Measurements from ENCODE around the gene LRRC26. TPM values are rescaled to one million over a fixed set of nuclear protein-coding genes. Genes with fewer than 3 reads are reported as not detected.
A peak's percentile ranks its signal among the peaks of the same experiment; 100 is the strongest.

LRRC26 gene
- total and polyA plus RNA-seq, 2 of the 13 experiments (the other 11 are each of a cell fraction or from before 2014, with no cell fraction given), result not detected

DNA sequence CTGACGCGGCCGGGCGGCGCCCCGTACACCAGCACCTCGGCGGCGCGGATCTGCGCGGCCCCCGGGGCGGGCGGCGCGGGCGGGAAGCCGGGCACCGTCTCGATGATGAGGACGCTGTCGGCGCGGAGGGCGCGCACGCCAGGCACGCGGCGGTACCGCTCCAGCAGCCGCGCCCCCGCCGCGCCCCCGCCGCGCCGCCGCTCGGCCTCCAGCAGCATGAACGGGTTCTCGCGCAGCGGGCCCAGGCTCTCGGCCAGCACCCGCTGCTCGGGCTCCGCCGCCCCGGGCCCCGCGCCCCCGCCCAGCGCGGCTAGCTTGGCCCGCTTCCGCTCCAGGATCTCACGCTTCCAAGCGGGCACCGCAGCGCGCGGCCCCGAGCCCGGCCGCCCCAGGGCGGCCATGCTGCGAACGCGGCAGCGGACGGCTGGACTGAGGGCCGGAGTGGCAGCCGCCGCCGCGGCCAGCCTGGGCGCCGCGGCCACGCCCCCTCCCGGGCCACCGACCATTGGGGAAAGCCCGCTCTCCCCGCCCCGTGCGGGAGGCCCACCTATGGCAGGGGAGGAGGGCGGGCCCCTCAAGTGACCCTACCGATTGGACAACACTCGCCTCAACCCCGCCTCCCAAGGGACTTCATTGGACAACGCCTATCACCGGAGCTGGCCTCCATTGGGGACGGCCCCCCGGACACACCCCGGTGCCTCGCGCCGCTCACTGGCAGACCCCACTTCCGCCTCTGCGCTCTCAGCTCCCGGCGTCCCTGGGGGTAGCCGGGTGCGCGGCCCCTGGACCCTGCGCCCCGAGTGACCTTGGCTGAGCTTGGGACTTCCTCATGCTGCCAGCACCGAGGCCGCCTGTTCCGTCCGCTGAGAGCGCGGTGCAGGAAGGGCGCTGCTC, 30.7 kb upstream of the LRRC26 start, which contains the start of gene TPRN (continued):
- TF ChIP-seq, protein P1, sequence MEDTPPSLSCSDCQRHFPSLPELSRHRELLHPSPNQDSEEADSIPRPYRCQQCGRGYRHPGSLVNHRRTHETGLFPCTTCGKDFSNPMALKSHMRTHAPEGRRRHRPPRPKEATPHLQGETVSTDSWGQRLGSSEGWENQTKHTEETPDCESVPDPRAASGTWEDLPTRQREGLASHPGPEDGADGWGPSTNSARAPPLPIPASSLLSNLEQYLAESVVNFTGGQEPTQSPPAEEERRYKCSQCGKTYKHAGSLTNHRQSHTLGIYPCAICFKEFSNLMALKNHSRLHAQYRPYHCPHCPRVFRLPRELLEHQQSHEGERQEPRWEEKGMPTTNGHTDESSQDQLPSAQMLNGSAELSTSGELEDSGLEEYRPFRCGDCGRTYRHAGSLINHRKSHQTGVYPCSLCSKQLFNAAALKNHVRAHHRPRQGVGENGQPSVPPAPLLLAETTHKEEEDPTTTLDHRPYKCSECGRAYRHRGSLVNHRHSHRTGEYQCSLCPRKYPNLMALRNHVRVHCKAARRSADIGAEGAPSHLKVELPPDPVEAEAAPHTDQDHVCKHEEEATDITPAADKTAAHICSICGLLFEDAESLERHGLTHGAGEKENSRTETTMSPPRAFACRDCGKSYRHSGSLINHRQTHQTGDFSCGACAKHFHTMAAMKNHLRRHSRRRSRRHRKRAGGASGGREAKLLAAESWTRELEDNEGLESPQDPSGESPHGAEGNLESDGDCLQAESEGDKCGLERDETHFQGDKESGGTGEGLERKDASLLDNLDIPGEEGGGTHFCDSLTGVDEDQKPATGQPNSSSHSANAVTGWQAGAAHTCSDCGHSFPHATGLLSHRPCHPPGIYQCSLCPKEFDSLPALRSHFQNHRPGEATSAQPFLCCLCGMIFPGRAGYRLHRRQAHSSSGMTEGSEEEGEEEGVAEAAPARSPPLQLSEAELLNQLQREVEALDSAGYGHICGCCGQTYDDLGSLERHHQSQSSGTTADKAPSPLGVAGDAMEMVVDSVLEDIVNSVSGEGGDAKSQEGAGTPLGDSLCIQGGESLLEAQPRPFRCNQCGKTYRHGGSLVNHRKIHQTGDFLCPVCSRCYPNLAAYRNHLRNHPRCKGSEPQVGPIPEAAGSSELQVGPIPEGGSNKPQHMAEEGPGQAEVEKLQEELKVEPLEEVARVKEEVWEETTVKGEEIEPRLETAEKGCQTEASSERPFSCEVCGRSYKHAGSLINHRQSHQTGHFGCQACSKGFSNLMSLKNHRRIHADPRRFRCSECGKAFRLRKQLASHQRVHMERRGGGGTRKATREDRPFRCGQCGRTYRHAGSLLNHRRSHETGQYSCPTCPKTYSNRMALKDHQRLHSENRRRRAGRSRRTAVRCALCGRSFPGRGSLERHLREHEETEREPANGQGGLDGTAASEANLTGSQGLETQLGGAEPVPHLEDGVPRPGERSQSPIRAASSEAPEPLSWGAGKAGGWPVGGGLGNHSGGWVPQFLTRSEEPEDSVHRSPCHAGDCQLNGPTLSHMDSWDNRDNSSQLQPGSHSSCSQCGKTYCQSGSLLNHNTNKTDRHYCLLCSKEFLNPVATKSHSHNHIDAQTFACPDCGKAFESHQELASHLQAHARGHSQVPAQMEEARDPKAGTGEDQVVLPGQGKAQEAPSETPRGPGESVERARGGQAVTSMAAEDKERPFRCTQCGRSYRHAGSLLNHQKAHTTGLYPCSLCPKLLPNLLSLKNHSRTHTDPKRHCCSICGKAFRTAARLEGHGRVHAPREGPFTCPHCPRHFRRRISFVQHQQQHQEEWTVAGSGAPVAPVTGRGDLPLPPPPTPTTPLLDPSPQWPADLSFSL (CRISPR knock-in tag; IDR thresholded peaks at IDR 0.05), result no peak
- TF ChIP-seq ZFP36L1 (CRISPR knock-in tag; IDR thresholded peaks at IDR 0.05), result peak; percentile 85; the same call in 1 of the 2 replicates
- no peak for TF ChIP-seq USF2 (IDR thresholded peaks at IDR 0.05; ENCODE audit: low read depth, low read length)
- no peak for TF ChIP-seq USF2 (CRISPR knock-in tag; IDR thresholded peaks at IDR 0.05; ENCODE audit: borderline replicate concordance)
- TF ChIP-seq, protein P2, sequence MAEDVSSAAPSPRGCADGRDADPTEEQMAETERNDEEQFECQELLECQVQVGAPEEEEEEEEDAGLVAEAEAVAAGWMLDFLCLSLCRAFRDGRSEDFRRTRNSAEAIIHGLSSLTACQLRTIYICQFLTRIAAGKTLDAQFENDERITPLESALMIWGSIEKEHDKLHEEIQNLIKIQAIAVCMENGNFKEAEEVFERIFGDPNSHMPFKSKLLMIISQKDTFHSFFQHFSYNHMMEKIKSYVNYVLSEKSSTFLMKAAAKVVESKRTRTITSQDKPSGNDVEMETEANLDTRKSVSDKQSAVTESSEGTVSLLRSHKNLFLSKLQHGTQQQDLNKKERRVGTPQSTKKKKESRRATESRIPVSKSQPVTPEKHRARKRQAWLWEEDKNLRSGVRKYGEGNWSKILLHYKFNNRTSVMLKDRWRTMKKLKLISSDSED (CRISPR knock-in tag; IDR thresholded peaks at IDR 0.05), result 0 out of 2 replicates have a peak, but pooled peaks have one; percentile 43
- TF ChIP-seq FOXJ3 (CRISPR knock-in tag; IDR thresholded peaks at IDR 0.05; ENCODE audit: borderline replicate concordance), result peak; percentile 61; the same call in 1 of the 2 replicates
- TF ChIP-seq ZNF674 (CRISPR knock-in tag; IDR thresholded peaks at IDR 0.05; ENCODE audit: low read depth), result no peak
- TF ChIP-seq PRMT3 (CRISPR knock-in tag; IDR thresholded peaks at IDR 0.05; ENCODE audit: borderline replicate concordance, low read depth), result no peak
- no peak for TF ChIP-seq PHB2 (IDR thresholded peaks at IDR 0.05; ENCODE audit: partially characterized antibody)
- TF ChIP-seq SMYD3 (CRISPR knock-in tag; IDR thresholded peaks at IDR 0.05), result 0 out of 2 replicates have a peak, but pooled peaks have one; percentile 22
- TF ChIP-seq ZNF605 (CRISPR knock-in tag; IDR thresholded peaks at IDR 0.05), result peak; percentile 61; the same call in 1 of the 2 replicates
- 0 out of 2 replicates have a peak, but pooled peaks have one; percentile 58 for TF ChIP-seq HMG20B (CRISPR knock-in tag; conservative IDR thresholded peaks at IDR 0.05)
- TF ChIP-seq BRF2 (CRISPR knock-in tag; IDR thresholded peaks at IDR 0.05), result peak; percentile 83; the same call in 1 of the 2 replicates
- TF ChIP-seq ZFP36 (IDR thresholded peaks at IDR 0.05; ENCODE audit: borderline replicate concordance, low read depth, low read length, partially characterized antibody), result no peak
- no peak for TF ChIP-seq ZNF296 (CRISPR knock-in tag; conservative IDR thresholded peaks at IDR 0.05)
- TF ChIP-seq ZNF350 (CRISPR knock-in tag; IDR thresholded peaks at IDR 0.05; ENCODE audit: borderline replicate concordance, low read depth), result peak; percentile 80
- TF ChIP-seq ZNF253 (CRISPR knock-in tag; IDR thresholded peaks at IDR 0.05; ENCODE audit: borderline replicate concordance), result 0 out of 2 replicates have a peak, but pooled peaks have one; percentile 44

Data from HepG2 (cell line).